Spleen (tissue), 7 donors: Measurements from ENCODE around the gene MYL1.

ENCODE experiments used
- POLR2A ChIP-seq, 3 donors: fragments of 450-650 bp; IDR thresholded peaks; one replicate each; pipeline ENCODE4 v1.5.1; 2017; ENCODE audit warnings: antibody characterized with exemption in 3 of 3, mild to moderate bottlenecking in 1 of 3
- POLR2AphosphoS5 ChIP-seq, 3 donors: sonication (generic); formaldehyde crosslinking; IDR thresholded peaks; one replicate each; pipeline ENCODE4 v1.5.1; 2017; ENCODE audit warnings: antibody characterized with exemption in 3 of 3
- TF ChIP-seq, protein P1 (sequence below), 11 experiments: fragments of 200-600 bp in 7 of 11; fragments of 450-650 bp in 4 of 11; sonication (generic) in 4 of 11; IDR thresholded peaks in 8 of 11; conservative IDR thresholded peaks in 3 of 11; 1 replicate in 7 of 11; 2 replicates in 4 of 11; pipeline versions ENCODE4 v1.4.0 to v1.8.0; 2016 to 2021; ENCODE audit warnings: antibody characterized with exemption in 11 of 11, inconsistent platforms in 4 of 11, mild to moderate bottlenecking in 1 of 11
- donor health status: DM: no; HTN: no; CAD: no; lungs with moderate emphysema.
- donor health status: DM: no; HTN: no; CAD: no.
- donor health status: DM: no; HTN: no; CAD: no.

GRCh38 chr2:210302326-210302725 is 12.6 kb downstream of the MYL1 start:
- TF ChIP-seq POLR2A (IDR thresholded peaks at IDR 0.05) (no peak), POLR2AphosphoS5 (IDR thresholded peaks at IDR 0.05) (no peak)
- TF ChIP-seq, protein P1, sequence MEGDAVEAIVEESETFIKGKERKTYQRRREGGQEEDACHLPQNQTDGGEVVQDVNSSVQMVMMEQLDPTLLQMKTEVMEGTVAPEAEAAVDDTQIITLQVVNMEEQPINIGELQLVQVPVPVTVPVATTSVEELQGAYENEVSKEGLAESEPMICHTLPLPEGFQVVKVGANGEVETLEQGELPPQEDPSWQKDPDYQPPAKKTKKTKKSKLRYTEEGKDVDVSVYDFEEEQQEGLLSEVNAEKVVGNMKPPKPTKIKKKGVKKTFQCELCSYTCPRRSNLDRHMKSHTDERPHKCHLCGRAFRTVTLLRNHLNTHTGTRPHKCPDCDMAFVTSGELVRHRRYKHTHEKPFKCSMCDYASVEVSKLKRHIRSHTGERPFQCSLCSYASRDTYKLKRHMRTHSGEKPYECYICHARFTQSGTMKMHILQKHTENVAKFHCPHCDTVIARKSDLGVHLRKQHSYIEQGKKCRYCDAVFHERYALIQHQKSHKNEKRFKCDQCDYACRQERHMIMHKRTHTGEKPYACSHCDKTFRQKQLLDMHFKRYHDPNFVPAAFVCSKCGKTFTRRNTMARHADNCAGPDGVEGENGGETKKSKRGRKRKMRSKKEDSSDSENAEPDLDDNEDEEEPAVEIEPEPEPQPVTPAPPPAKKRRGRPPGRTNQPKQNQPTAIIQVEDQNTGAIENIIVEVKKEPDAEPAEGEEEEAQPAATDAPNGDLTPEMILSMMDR (IDR thresholded peaks at IDR 0.05 in 8 of 11, conservative IDR thresholded peaks at IDR 0.05 in 3 of 11), result no peak
